Left ventricle myocardium inferior (tissue), 1 donor: ENCODE results near the gene MDGA2. TPM values are rescaled to one million over a fixed set of nuclear protein-coding genes. Genes with fewer than 3 reads are reported as not detected.

Experiments used
- DNase-seq: peaks from one replicate; pipeline ENCODE4 v3.0.0-alpha.2; 2020
- H3K27ac ChIP-seq: fragments of 200-600 bp; replicated peaks from 2 replicates; pipeline ENCODE4 v1.8.0; 2021
- H3K27me3 ChIP-seq: fragments of 200-600 bp; 2 replicates; pipeline ENCODE4 v1.8.0; 2021; ENCODE audit warnings: low read depth
- H3K36me3 ChIP-seq: fragments of 200-600 bp; 2 replicates; pipeline ENCODE4 v1.8.0; 2021
- H3K4me1 ChIP-seq: fragments of 200-600 bp; 2 replicates; pipeline ENCODE4 v1.8.0; 2021
- H3K4me3 ChIP-seq: fragments of 200-600 bp; 2 replicates; pipeline ENCODE4 v1.8.0; 2021; ENCODE audit warnings: mild to moderate bottlenecking, moderate library complexity
- H3K9me3 ChIP-seq: fragments of 200-600 bp; replicated peaks from 2 replicates; pipeline ENCODE4 v1.8.0; 2021
- CTCF ChIP-seq: fragments of 200-600 bp; IDR thresholded peaks from 2 replicates; pipeline ENCODE4 v1.8.0; 2021; ENCODE audit warnings: antibody characterized with exemption, mild to moderate bottlenecking, borderline replicate concordance
- intact Hi-C: fragments of 100-400 bp; cut with micrococcal nuclease; formaldehyde crosslinking; loops from one replicate; pipeline ENCODE4 v1.11.0; 2022
- total RNA-seq: library from RNA; stranded (reverse); fragmentation: NEBNext Ultra II Directional; extraction: Animal tissue kit (Norgen Biotek cat#: 25700); gene quantifications from one replicate; pipeline ENCODE4 v1.2.1, GENCODE V29; 2021
- donor health status: DM: no; HTN: yes; CAD: no; lungs with severe emphysema.

The MDGA2 gene
- total RNA-seq, 1 donor from 2014 or later = 0.19 TPM

DNA sequence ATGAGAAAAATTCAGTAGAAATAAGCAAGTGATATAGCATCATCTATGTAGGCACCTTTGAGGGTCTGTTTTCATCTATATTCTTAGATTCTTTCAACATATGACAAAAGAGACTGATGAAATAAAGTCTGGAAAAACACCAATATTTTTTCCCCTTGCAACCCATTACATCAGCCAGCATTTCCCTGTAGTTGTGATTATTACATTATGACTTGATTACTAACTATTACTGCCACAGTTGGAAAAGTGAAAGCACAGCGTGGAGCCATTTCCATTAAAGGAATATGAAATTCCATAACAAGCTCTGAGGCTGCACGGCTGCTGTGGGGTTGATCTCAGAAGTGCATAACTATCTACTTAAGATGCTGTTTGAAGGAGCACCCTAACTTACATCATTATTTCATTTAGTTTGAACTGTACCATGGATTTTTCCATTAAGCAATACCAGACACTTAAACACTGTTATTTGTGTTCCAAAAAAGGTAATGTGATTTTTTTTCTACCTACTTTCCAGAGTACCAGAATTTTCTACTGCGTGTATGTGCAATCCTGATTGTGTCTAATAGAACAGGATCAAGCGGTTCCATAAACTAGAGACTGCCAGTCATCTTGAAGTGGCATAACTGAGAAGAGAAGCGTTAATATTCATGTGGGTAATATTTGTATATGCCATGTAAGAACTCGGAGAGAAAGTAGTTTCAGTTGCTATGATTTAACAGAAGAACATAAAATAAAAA lies 405.5 kb downstream of the MDGA2 start:
- H3K36me3 ChIP-seq = no peaks in the 10 kb centered on the region
- no peak for TF ChIP-seq CTCF
- H3K4me3 ChIP-seq = no peak overlapping the region
- H3K4me1 ChIP-seq = no peaks in the 10 kb centered on the region
- no peaks in the 10 kb centered on the region for H3K9me3 ChIP-seq
- intact Hi-C loops = no loop called here
- DNase-seq = no peak
- H3K27me3 ChIP-seq = no peaks in the 10 kb centered on the region
- H3K27ac ChIP-seq = no peak overlapping the region

GRCh38 chr14:47264842-47265241 lies 410.6 kb downstream of the MDGA2 start:
- no peak for TF ChIP-seq CTCF
- no peaks in the 10 kb centered on the region for H3K27me3 ChIP-seq
- no peaks in the 10 kb centered on the region for H3K9me3 ChIP-seq
- intact Hi-C loops = no loop called here
- H3K27ac ChIP-seq = no peak overlapping the region
- H3K36me3 ChIP-seq = no peaks in the 10 kb centered on the region
- no peaks in the 10 kb centered on the region for H3K4me1 ChIP-seq
- H3K4me3 ChIP-seq = no peak overlapping the region
- no peak for DNase-seq

- Histone ChIP-seq H3K4me1 (no peaks in the 10 kb centered on the region), H3K27me3 (no peaks in the 10 kb centered on the region), H3K4me3 (no peak overlapping the region), H3K27ac (no peak overlapping the region), H3K9me3 (no peaks in the 10 kb centered on the region), H3K36me3 (no peaks in the 10 kb centered on the region)
- no peak for TF ChIP-seq CTCF
- DNase-seq = no peak
- intact Hi-C loops = no loop called here
Measured at GRCh38 chr14:47262801-47263200, 412.6 kb downstream of the MDGA2 start.

GRCh38 chr14:47261350-47261749 lies 414.1 kb downstream of the MDGA2 start:
- intact Hi-C loops = no loop called here
- H3K9me3 ChIP-seq = no peaks in the 10 kb centered on the region
- H3K4me3 ChIP-seq = no peak overlapping the region
- TF ChIP-seq CTCF = no peak
- H3K27ac ChIP-seq = no peak overlapping the region
- no peaks in the 10 kb centered on the region for H3K27me3 ChIP-seq
- DNase-seq = no peak
- H3K36me3 ChIP-seq = no peaks in the 10 kb centered on the region
- no peaks in the 10 kb centered on the region for H3K4me1 ChIP-seq

- no peak for DNase-seq
- no peak overlapping the region for H3K27ac ChIP-seq
- H3K9me3 ChIP-seq = no peaks in the 10 kb centered on the region
- intact Hi-C loops = no loop called here
- no peaks in the 10 kb centered on the region for H3K4me1 ChIP-seq
- no peak overlapping the region for H3K4me3 ChIP-seq
- H3K27me3 ChIP-seq = no peaks in the 10 kb centered on the region
- no peak for TF ChIP-seq CTCF
- H3K36me3 ChIP-seq = no peaks in the 10 kb centered on the region
Measured at GRCh38 chr14:47259796-47260195, 415.6 kb downstream of the MDGA2 start.
